Osteoblast (primary cell): ENCODE data around the gene RASA3. TPM values are rescaled to one million over a fixed set of nuclear protein-coding genes. Genes with fewer than 3 reads are reported as not detected.

Experiments used
- DNase-seq: peaks from one replicate; pipeline ENCODE4 v3.0.0; 2011; ENCODE audit warnings: low spot score, mixed read lengths; ENCODE audit not compliant: insufficient read length; ENCODE audit errors: missing footprints
- H2AFZ ChIP-seq: 2 replicates; pipeline ENCODE4 v1.6.0; 2011; ENCODE audit warnings: mild to moderate bottlenecking, low read length
- H3K27ac ChIP-seq: 2 replicates; pipeline ENCODE4 v1.5.1; 2011; ENCODE audit warnings: mild to moderate bottlenecking, low read depth, low read length, moderate library complexity
- H3K27me3 ChIP-seq: 2 replicates; pipeline ENCODE4 v1.6.0; 2012; ENCODE audit warnings: mild to moderate bottlenecking, control low read depth, inconsistent platforms, low read length, moderate library complexity; ENCODE audit not compliant: insufficient read depth
- H3K36me3 ChIP-seq: 2 replicates; pipeline ENCODE4 v1.5.1; 2011; ENCODE audit warnings: mild to moderate bottlenecking, low read length, control low read depth, moderate library complexity; ENCODE audit not compliant: insufficient read depth
- H3K4me1 ChIP-seq: 2 replicates; pipeline ENCODE4 v1.5.1; 2011; ENCODE audit warnings: mild to moderate bottlenecking, low read length, control low read depth, moderate library complexity; ENCODE audit not compliant: insufficient read depth
- H3K4me2 ChIP-seq: 2 replicates; pipeline ENCODE4 v1.6.0; 2011; ENCODE audit warnings: mild to moderate bottlenecking, low read length; ENCODE audit not compliant: insufficient read depth
- H3K4me3 ChIP-seq: fragments of 200-600 bp; sonication (generic); 3 replicates; pipeline ENCODE4 v1.5.1; 2012; ENCODE audit warnings: mild to moderate bottlenecking, low read length, inconsistent platforms; ENCODE audit not compliant: insufficient read depth
- H3K79me2 ChIP-seq: 2 replicates; pipeline ENCODE4 v1.6.0; 2012; ENCODE audit warnings: mild to moderate bottlenecking, low read length, control low read depth, inconsistent platforms; ENCODE audit not compliant: insufficient read depth
- H3K9me3 ChIP-seq: 2 replicates; pipeline ENCODE4 v1.5.1; 2011; ENCODE audit warnings: low read depth, low read length, control low read depth
- H4K20me1 ChIP-seq: 2 replicates; pipeline ENCODE4 v1.6.0; 2012; ENCODE audit warnings: mild to moderate bottlenecking, low read length, control low read depth; ENCODE audit not compliant: insufficient read depth
- total RNA-seq: library from RNA; depleted of rRNA; stranded (reverse); fragments of >200 nt; gene quantifications from 2 replicates; pipeline ENCODE4 v1.2.3, GENCODE V29; 2012
- TF ChIP-seq, protein P1 (sequence below): IDR thresholded peaks from 2 replicates; pipeline ENCODE4 v1.5.1; 2011; ENCODE audit warnings: mild to moderate bottlenecking, low read depth, low read length, moderate library complexity; ENCODE audit errors: extremely low read depth

The RASA3 gene
- total RNA-seq, 1 donor: 41.3 TPM

DNA sequence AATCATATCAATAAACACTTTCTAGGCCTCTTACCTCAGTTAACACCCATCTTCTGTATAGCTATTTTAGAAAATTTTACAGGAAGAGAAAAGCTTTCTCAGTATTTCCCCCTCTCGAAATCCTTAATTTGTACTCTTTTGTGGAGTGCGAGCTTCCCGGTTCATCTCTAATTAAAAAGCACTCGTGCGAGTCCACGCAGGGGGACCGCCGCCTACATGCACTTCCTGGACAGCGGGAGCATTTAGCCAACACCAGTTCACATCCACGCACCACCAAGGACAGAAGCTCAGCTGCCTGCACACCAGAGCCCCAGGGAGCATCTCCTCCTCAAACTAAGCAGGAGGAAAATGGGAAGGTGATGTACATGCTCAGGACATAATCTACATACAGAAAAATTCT is 60.0 kb downstream of the RASA3 start:
- Histone ChIP-seq H3K36me3 (peaks cover 34% of the 10 kb centered on the region), H3K9me3 (no peaks in the 10 kb centered on the region), H3K4me1 (peaks cover 18% of the 10 kb centered on the region), H3K4me3 (no peak overlapping the region), H4K20me1 (peaks cover 24% of the 10 kb centered on the region), H3K4me2 (no peak overlapping the region), H3K27ac (no peak overlapping the region), H2AFZ (no peak overlapping the region), H3K79me2 (peaks cover 86% of the 10 kb centered on the region), H3K27me3 (no peaks in the 10 kb centered on the region)
- TF ChIP-seq, protein P1, sequence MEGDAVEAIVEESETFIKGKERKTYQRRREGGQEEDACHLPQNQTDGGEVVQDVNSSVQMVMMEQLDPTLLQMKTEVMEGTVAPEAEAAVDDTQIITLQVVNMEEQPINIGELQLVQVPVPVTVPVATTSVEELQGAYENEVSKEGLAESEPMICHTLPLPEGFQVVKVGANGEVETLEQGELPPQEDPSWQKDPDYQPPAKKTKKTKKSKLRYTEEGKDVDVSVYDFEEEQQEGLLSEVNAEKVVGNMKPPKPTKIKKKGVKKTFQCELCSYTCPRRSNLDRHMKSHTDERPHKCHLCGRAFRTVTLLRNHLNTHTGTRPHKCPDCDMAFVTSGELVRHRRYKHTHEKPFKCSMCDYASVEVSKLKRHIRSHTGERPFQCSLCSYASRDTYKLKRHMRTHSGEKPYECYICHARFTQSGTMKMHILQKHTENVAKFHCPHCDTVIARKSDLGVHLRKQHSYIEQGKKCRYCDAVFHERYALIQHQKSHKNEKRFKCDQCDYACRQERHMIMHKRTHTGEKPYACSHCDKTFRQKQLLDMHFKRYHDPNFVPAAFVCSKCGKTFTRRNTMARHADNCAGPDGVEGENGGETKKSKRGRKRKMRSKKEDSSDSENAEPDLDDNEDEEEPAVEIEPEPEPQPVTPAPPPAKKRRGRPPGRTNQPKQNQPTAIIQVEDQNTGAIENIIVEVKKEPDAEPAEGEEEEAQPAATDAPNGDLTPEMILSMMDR: no peak
- peak; percentile 61 for DNase-seq

DNA sequence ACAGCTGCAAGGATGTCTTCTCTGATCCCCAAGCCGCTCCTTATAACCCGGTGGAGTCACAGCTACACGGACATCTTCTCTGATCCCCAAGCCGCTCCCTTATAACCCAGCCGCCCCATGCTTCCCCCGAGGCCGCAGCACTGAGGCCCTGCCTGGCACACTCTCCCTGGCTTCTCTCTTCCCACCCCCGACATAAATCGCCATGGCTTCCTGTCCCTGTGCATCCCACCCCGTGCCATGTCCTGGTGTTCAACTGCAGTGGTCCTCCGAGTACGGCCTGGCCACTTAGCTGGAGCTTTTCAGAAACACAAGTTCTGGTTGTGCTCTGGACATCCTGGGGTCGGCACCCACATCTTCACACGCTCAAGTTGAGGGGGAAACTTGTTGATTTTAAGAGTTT is 60.4 kb downstream of the RASA3 start:
- Histone ChIP-seq H4K20me1 (peaks cover 21% of the 10 kb centered on the region), H3K9me3 (no peaks in the 10 kb centered on the region), H3K4me1 (peaks cover 22% of the 10 kb centered on the region), H3K27me3 (no peaks in the 10 kb centered on the region), H2AFZ (no peak overlapping the region), H3K36me3 (peaks cover 34% of the 10 kb centered on the region), H3K79me2 (peaks cover 86% of the 10 kb centered on the region), H3K4me2 (no peak overlapping the region), H3K27ac (no peak overlapping the region), H3K4me3 (no peak overlapping the region)
- DNase-seq: peak; percentile 3
- TF ChIP-seq, protein P1: no peak

DNA sequence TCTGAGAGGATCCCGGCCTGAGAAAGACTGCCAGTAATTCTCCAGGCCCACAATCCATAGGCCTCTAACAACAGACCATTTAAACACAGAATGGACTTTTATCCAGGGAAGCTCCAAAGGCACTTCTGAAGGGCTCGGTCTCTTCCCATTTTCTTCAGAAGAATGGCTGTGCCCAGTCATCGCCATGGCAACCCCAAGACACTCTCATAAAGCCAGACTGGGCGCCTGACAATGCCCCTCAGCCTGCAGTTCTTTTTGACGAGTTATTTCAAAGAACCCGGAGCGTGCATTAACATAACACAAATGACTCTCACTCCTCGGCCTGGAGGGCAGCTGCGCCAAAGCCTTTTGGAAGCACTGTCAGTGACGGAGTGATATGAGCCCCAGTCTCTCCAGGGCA is 61.0 kb downstream of the RASA3 start:
- no peaks in the 10 kb centered on the region for H3K9me3 ChIP-seq
- no peak overlapping the region for H2AFZ ChIP-seq
- peaks cover 86% of the 10 kb centered on the region for H3K79me2 ChIP-seq
- peaks cover 28% of the 10 kb centered on the region for H3K4me1 ChIP-seq
- H3K4me3 ChIP-seq: no peak overlapping the region
- peaks cover 17% of the 10 kb centered on the region for H4K20me1 ChIP-seq
- H3K27me3 ChIP-seq: no peaks in the 10 kb centered on the region
- no peak overlapping the region for H3K4me2 ChIP-seq
- peaks cover 34% of the 10 kb centered on the region for H3K36me3 ChIP-seq
- H3K27ac ChIP-seq: no peak overlapping the region
- DNase-seq: peak; percentile 59
- TF ChIP-seq, protein P1: no peak

DNA sequence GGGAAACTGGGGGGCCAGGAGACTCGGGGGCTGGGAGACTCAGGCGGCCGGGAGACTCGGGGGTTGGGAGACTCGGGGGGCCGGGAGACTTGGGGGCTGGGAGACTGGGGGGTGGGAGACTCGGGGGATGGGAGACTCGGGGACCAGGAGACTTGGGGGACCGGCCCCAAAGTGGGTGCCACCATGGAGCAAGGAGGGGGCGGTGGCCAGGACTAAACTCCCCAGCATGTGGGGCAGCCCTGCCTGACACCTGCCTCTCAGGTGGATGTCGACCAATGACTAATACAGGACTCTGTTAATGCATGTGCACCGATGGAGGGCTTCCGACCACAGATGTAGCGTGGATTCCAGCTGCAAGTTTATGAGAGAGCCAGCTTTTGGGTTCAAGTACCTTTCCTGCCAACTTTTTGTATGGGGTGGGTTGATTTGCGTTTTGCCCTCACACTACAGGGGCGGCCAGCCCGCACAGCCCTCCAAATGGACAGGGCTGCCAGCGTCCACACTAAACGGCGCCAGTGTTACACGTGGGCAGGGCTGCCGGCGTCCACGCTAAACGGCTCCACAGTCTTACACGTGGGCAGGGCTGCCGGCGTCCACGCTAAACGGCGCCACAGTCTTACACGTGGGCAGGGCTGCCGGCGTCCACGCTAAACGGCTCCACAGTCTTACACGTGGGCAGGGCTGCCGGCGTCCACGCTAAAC is 62.2 kb downstream of the RASA3 start:
- Histone ChIP-seq H3K27ac (no peak overlapping the region), H3K9me3 (no peaks in the 10 kb centered on the region), H4K20me1 (peaks cover 11% of the 10 kb centered on the region), H3K4me2 (no peak overlapping the region), H3K27me3 (no peaks in the 10 kb centered on the region), H3K4me3 (no peak overlapping the region), H3K79me2 (peaks cover 84% of the 10 kb centered on the region), H3K36me3 (peaks cover 29% of the 10 kb centered on the region), H3K4me1 (peaks cover 40% of the 10 kb centered on the region), H2AFZ (no peak overlapping the region)
- DNase-seq: peak; percentile 48
- TF ChIP-seq, protein P1: no peak
